ENCODE data around the gene SLC39A3. TPM values are rescaled to one million over a fixed set of nuclear protein-coding genes. Genes with fewer than 3 reads are reported as not detected.

Gene SLC39A3
- total and polyA plus RNA-seq, 10 of the 15 experiments (the other 5 are each of a cell fraction or from before 2014, with no cell fraction given): 0.63 to 67.1 (median 51.2) TPM

DNA sequence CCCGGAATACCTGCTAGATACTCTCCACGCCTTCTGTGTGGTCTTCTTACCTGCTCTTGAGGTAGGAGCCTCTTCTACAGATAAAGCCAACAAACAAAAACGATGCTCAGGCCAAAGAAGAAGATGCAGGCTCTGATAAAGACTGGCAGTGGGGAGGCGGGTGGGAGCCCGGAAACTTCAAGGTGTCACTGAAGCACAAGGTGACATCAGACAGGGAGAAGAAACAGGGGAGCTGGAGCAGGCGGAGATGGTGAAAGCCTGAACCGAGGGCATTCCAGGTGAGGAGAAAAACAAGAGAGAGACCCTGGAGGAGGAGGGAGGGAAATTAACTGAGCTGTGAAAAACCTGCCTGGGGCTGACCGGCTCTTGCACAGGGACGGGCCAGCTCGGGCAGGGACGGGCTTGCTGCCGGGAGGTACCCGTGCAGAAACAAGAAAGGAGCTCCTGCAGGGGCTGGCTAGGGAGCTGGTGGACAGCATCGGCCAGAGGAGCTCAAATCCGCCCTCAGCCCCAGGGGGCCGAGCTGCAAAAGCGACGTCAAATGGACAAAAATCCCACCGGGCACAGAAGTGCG is 56.3 kb downstream of the SLC39A3 start:
- CTCF ChIA-PET: interaction anchor here (0.7 kb wide), 1 partner anchor 15 kb away, joined by 5 read pairs; no protein-coding TSS in a partner anchor

More for the DNA sequence above, 56.3 kb downstream of the SLC39A3 start:
- H2AFZ ChIP-seq (ENCODE audit: control insufficient read depth, low read depth, low read length): no peak overlapping the region
- H3K27ac ChIP-seq (ENCODE audit: control insufficient read depth, insufficient read depth): no peak overlapping the region
- no TSS peak for BruUV-seq (replicated peaks)
- in situ Hi-C loops (cut with MboI): no loop called here
- TF ChIP-seq, protein P1, sequence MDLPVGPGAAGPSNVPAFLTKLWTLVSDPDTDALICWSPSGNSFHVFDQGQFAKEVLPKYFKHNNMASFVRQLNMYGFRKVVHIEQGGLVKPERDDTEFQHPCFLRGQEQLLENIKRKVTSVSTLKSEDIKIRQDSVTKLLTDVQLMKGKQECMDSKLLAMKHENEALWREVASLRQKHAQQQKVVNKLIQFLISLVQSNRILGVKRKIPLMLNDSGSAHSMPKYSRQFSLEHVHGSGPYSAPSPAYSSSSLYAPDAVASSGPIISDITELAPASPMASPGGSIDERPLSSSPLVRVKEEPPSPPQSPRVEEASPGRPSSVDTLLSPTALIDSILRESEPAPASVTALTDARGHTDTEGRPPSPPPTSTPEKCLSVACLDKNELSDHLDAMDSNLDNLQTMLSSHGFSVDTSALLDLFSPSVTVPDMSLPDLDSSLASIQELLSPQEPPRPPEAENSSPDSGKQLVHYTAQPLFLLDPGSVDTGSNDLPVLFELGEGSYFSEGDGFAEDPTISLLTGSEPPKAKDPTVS (IDR thresholded peaks at IDR 0.05; ENCODE audit: low read depth, low read length): no peak
- RAD21 ChIA-PET (ENCODE audit: unreplicated experiment): no interaction called here
- no peaks in the 10 kb centered on the region for H4K20me1 ChIP-seq (ENCODE audit: control insufficient read depth, insufficient read depth)
- no peak for FAIRE-seq
- H3K4me2 ChIP-seq (ENCODE audit: control insufficient read depth, insufficient read depth): no peak overlapping the region
- DNase-seq (ENCODE audit: low read depth, low spot score): no peak
- peaks cover 7% of the 10 kb centered on the region; the same call in 2 of the 3 replicates for H3K9me3 ChIP-seq (replicated peaks; ENCODE audit: control insufficient read depth, insufficient read depth, low read length)
- H3K27me3 ChIP-seq (replicated peaks in 1 of 2; ENCODE audit: control insufficient read depth in 2 of 2, insufficient read depth in 2 of 2, low read length in 1 of 2): no peaks in the 10 kb centered on the region
- H3K79me2 ChIP-seq (ENCODE audit: control insufficient read depth, insufficient read depth, low read length): peaks cover 6% of the 10 kb centered on the region
- H3K36me3 ChIP-seq (ENCODE audit: control insufficient read depth in 2 of 2, insufficient read depth in 2 of 2, low read length in 1 of 2): peaks cover 0 to 3% of the 10 kb centered on the region in 2 experiments; a peak in 1 of 4 replicates
- SMC1A ChIA-PET (ENCODE audit: uncharacterized antibody, unreplicated experiment): no interaction called here
- POLR2A ChIA-PET: interaction anchor here (0.6 to 0.7 kb wide), 2 partner anchors 22 to 98 kb away, joined by 3 to 8 read pairs; no protein-coding TSS in a partner anchor
- H3K9ac ChIP-seq (ENCODE audit: control insufficient read depth, insufficient read depth, low read length): no peak overlapping the region
- H3K4me3 ChIP-seq: no peak overlapping the region
- intact Hi-C loops (cut with micrococcal nuclease; ENCODE audit: unreplicated experiment): no loop called here
- no peak for ATAC-seq
- H3K4me1 ChIP-seq (ENCODE audit: control insufficient read depth, insufficient read depth, low read length): peaks cover 30% of the 10 kb centered on the region
- 78% methylated on average over 20 of the region's 20 CpGs for WGBS (ENCODE audit: insufficient coverage, insufficient replicate concordance, low lambda C conversion rate, missing lambda C conversion rate)

Other genes starting within 250 kb of the SLC39A3 start
Only the 7 nearest of the 10 such genes appear.
- 2.7 and 3.8 TPM in 2 replicates for gene GNG7, start 37.3 kb downstream of the SLC39A3 start, total RNA-seq (2014; rRNA removed)
- 5.3 and 5.4 TPM in 2 replicates for gene GNG7, start 37.3 kb downstream of the SLC39A3 start, total RNA-seq (2014; rRNA removed; fragmentation: Illumina TruSeq; extraction: Trizol)
- 13.6 and 14.0 TPM in 2 replicates for gene GNG7, start 37.3 kb downstream of the SLC39A3 start, total RNA-seq (2021)
- gene GNG7, start 37.3 kb downstream of the SLC39A3 start, polyA plus RNA-seq (2011; rRNA removed): 1.8 and 1.9 TPM in 2 replicates
- gene GNG7, start 37.3 kb downstream of the SLC39A3 start, polyA plus RNA-seq (2014; fragmentation: Illumina TruSeq; extraction: Trizol): 6.9 and 7.8 TPM in 2 replicates
- 1 to 10 TPM; 3.7 to 5.1 TPM for gene GNG7, start 37.3 kb downstream of the SLC39A3 start, polyA plus RNA-seq (2014; fragmentation: Nextera tagmentation; extraction: Ambion mirVana)
- gene GNG7, start 37.3 kb downstream of the SLC39A3 start, polyA plus RNA-seq (2014; rRNA removed): 11.7 and 13.4 TPM in 2 replicates
- gene GNG7, start 37.3 kb downstream of the SLC39A3 start, polyA plus RNA-seq (2016; fragmentation: Nextera tagmentation; extraction: Ambion mirVana): 10 to 100 TPM in 1 of 2 experiments, 1 to 10 TPM in 1; 9.8 to 10.6 TPM
- gene DIRAS1, start 18.6 kb downstream of the SLC39A3 start, total RNA-seq (2014; rRNA removed): not detected in 2 replicates
- 0.09 TPM in 1 of 2 replicates, not detected in the other for gene DIRAS1, start 18.6 kb downstream of the SLC39A3 start, total RNA-seq (2014; rRNA removed; fragmentation: Illumina TruSeq; extraction: Trizol)
- gene DIRAS1, start 18.6 kb downstream of the SLC39A3 start, total RNA-seq (2021): 0.18 and 0.48 TPM in 2 replicates
- 0.03 and 0.05 TPM in 2 replicates for gene DIRAS1, start 18.6 kb downstream of the SLC39A3 start, polyA plus RNA-seq (2011; rRNA removed)
- gene DIRAS1, start 18.6 kb downstream of the SLC39A3 start, polyA plus RNA-seq (2014; fragmentation: Illumina TruSeq; extraction: Trizol): 0.07 TPM in 1 of 2 replicates, not detected in the other
- not detected for gene DIRAS1, start 18.6 kb downstream of the SLC39A3 start, polyA plus RNA-seq (2014; fragmentation: Nextera tagmentation; extraction: Ambion mirVana)
- gene DIRAS1, start 18.6 kb downstream of the SLC39A3 start, polyA plus RNA-seq (2014; rRNA removed): 0.08 TPM in 1 of 2 replicates, not detected in the other
- under 1 TPM; 0.04 to 0.13 TPM for gene DIRAS1, start 18.6 kb downstream of the SLC39A3 start, polyA plus RNA-seq (2016; fragmentation: Nextera tagmentation; extraction: Ambion mirVana)
- 51.2 and 59.2 TPM in 2 replicates for gene SGTA, start 43.3 kb upstream of the SLC39A3 start, total RNA-seq (2014; rRNA removed)
- 22.9 and 26.2 TPM in 2 replicates for gene SGTA, start 43.3 kb upstream of the SLC39A3 start, total RNA-seq (2014; rRNA removed; fragmentation: Illumina TruSeq; extraction: Trizol)
- 69.2 and 76.3 TPM in 2 replicates for gene SGTA, start 43.3 kb upstream of the SLC39A3 start, total RNA-seq (2021)
- 19.9 and 32.9 TPM in 2 replicates for gene SGTA, start 43.3 kb upstream of the SLC39A3 start, polyA plus RNA-seq (2011; rRNA removed)
- gene SGTA, start 43.3 kb upstream of the SLC39A3 start, polyA plus RNA-seq (2014; fragmentation: Illumina TruSeq; extraction: Trizol): 13.2 and 37.1 TPM in 2 replicates
- 1 to 10 TPM; 2.0 to 3.1 TPM for gene SGTA, start 43.3 kb upstream of the SLC39A3 start, polyA plus RNA-seq (2014; fragmentation: Nextera tagmentation; extraction: Ambion mirVana)
- gene SGTA, start 43.3 kb upstream of the SLC39A3 start, polyA plus RNA-seq (2014; rRNA removed): 64.2 and 78.7 TPM in 2 replicates
- gene SGTA, start 43.3 kb upstream of the SLC39A3 start, polyA plus RNA-seq (2016; fragmentation: Nextera tagmentation; extraction: Ambion mirVana): 100 to 1,000 TPM; 102 TPM
- 260 and 270 TPM in 2 replicates for gene THOP1, start 45.5 kb upstream of the SLC39A3 start, total RNA-seq (2014; rRNA removed)
- gene THOP1, start 45.5 kb upstream of the SLC39A3 start, total RNA-seq (2014; rRNA removed; fragmentation: Illumina TruSeq; extraction: Trizol): 75.9 and 77.5 TPM in 2 replicates
- gene THOP1, start 45.5 kb upstream of the SLC39A3 start, total RNA-seq (2021): 217 and 220 TPM in 2 replicates
- gene THOP1, start 45.5 kb upstream of the SLC39A3 start, polyA plus RNA-seq (2011; rRNA removed): 72.8 and 137 TPM in 2 replicates
- 36.0 and 76.8 TPM in 2 replicates for gene THOP1, start 45.5 kb upstream of the SLC39A3 start, polyA plus RNA-seq (2014; fragmentation: Illumina TruSeq; extraction: Trizol)
- 1 to 10 TPM; 1.9 to 3.8 TPM for gene THOP1, start 45.5 kb upstream of the SLC39A3 start, polyA plus RNA-seq (2014; fragmentation: Nextera tagmentation; extraction: Ambion mirVana)
- gene THOP1, start 45.5 kb upstream of the SLC39A3 start, polyA plus RNA-seq (2014; rRNA removed): 200 and 240 TPM in 2 replicates
- gene THOP1, start 45.5 kb upstream of the SLC39A3 start, polyA plus RNA-seq (2016; fragmentation: Nextera tagmentation; extraction: Ambion mirVana): 100 to 1,000 TPM; 220 to 241 TPM
- gene ZNF554, start 79.9 kb upstream of the SLC39A3 start, total RNA-seq (2014; rRNA removed): 1.7 and 2.1 TPM in 2 replicates
- 1.5 and 1.8 TPM in 2 replicates for gene ZNF554, start 79.9 kb upstream of the SLC39A3 start, total RNA-seq (2014; rRNA removed; fragmentation: Illumina TruSeq; extraction: Trizol)
- 1.7 TPM in 2 replicates for gene ZNF554, start 79.9 kb upstream of the SLC39A3 start, total RNA-seq (2021)
- gene ZNF554, start 79.9 kb upstream of the SLC39A3 start, polyA plus RNA-seq (2011; rRNA removed): 1.3 and 1.7 TPM in 2 replicates
- 1.2 and 1.4 TPM in 2 replicates for gene ZNF554, start 79.9 kb upstream of the SLC39A3 start, polyA plus RNA-seq (2014; fragmentation: Illumina TruSeq; extraction: Trizol)
- gene ZNF554, start 79.9 kb upstream of the SLC39A3 start, polyA plus RNA-seq (2014; fragmentation: Nextera tagmentation; extraction: Ambion mirVana): under 1 TPM; 0.19 to 0.38 TPM
- 0.96 and 1.3 TPM in 2 replicates for gene ZNF554, start 79.9 kb upstream of the SLC39A3 start, polyA plus RNA-seq (2014; rRNA removed)
- 1 to 10 TPM; 1.2 to 1.4 TPM for gene ZNF554, start 79.9 kb upstream of the SLC39A3 start, polyA plus RNA-seq (2016; fragmentation: Nextera tagmentation; extraction: Ambion mirVana)
- gene ZNF555, start 101.5 kb upstream of the SLC39A3 start, total RNA-seq (2014; rRNA removed): 0.62 and 0.71 TPM in 2 replicates
- gene ZNF555, start 101.5 kb upstream of the SLC39A3 start, total RNA-seq (2014; rRNA removed; fragmentation: Illumina TruSeq; extraction: Trizol): 1.6 and 1.7 TPM in 2 replicates
- 0.90 and 1.2 TPM in 2 replicates for gene ZNF555, start 101.5 kb upstream of the SLC39A3 start, total RNA-seq (2021)
- 1.9 and 2.8 TPM in 2 replicates for gene ZNF555, start 101.5 kb upstream of the SLC39A3 start, polyA plus RNA-seq (2011; rRNA removed)
- 1.3 and 1.5 TPM in 2 replicates for gene ZNF555, start 101.5 kb upstream of the SLC39A3 start, polyA plus RNA-seq (2014; fragmentation: Illumina TruSeq; extraction: Trizol)
- 1 to 10 TPM in 1 of 2 experiments, under 1 TPM in 1; 0.68 to 1.7 TPM for gene ZNF555, start 101.5 kb upstream of the SLC39A3 start, polyA plus RNA-seq (2014; fragmentation: Nextera tagmentation; extraction: Ambion mirVana)
- 0.58 and 1.0 TPM in 2 replicates for gene ZNF555, start 101.5 kb upstream of the SLC39A3 start, polyA plus RNA-seq (2014; rRNA removed)
- gene ZNF555, start 101.5 kb upstream of the SLC39A3 start, polyA plus RNA-seq (2016; fragmentation: Nextera tagmentation; extraction: Ambion mirVana): 1 to 10 TPM; 1.2 to 1.4 TPM
- gene ZNF556, start 127.3 kb upstream of the SLC39A3 start, total RNA-seq (2014; rRNA removed): not detected in 2 replicates
- gene ZNF556, start 127.3 kb upstream of the SLC39A3 start, total RNA-seq (2014; rRNA removed; fragmentation: Illumina TruSeq; extraction: Trizol): not detected in 2 replicates
- gene ZNF556, start 127.3 kb upstream of the SLC39A3 start, total RNA-seq (2021): not detected in 2 replicates
- gene ZNF556, start 127.3 kb upstream of the SLC39A3 start, polyA plus RNA-seq (2011; rRNA removed): not detected in 2 replicates
- gene ZNF556, start 127.3 kb upstream of the SLC39A3 start, polyA plus RNA-seq (2014; fragmentation: Illumina TruSeq; extraction: Trizol): 0.25 TPM in 1 of 2 replicates, not detected in the other
- gene ZNF556, start 127.3 kb upstream of the SLC39A3 start, polyA plus RNA-seq (2014; fragmentation: Nextera tagmentation; extraction: Ambion mirVana): not detected
- not detected in 2 replicates for gene ZNF556, start 127.3 kb upstream of the SLC39A3 start, polyA plus RNA-seq (2014; rRNA removed)
- not detected for gene ZNF556, start 127.3 kb upstream of the SLC39A3 start, polyA plus RNA-seq (2016; fragmentation: Nextera tagmentation; extraction: Ambion mirVana)

Measured in GM12878 (cell line).